Gastrocnemius medialis (tissue), 4 donors: ENCODE measurements around the gene NIPBL. TPM values are rescaled to one million over a fixed set of nuclear protein-coding genes. Genes with fewer than 3 reads are reported as not detected.
"Not testable (repeated sequence)": the region's sequence is repeated elsewhere in the genome, so short reads cannot be mapped to it uniquely, and the experiment has no call there.

Source experiments
- ATAC-seq, 2 donors: fragments of 150-250 bp; one replicate each; pipeline ENCODE4 v1.9.1; 2016
- DNase-seq, 2 donors: peaks; one replicate each; pipeline ENCODE4 v3.0.0-alpha.2; 2019
- H3K27ac ChIP-seq, 4 donors: fragments of 200-600 bp; sonication (generic); 1 replicate in 1 of 4; 2 replicates in 3 of 4; pipeline ENCODE4 v1.5.1; 2016 to 2018; ENCODE audit warnings: mild to moderate bottlenecking in 2 of 4, moderate library complexity in 1 of 4
- H3K27me3 ChIP-seq, 3 donors: fragments of 200-600 bp; sonication (generic) in 2 of 3; 1 replicate in 1 of 3; 2 replicates in 2 of 3; pipeline versions ENCODE4 v1.5.1 to v1.6.0; 2016 to 2019; ENCODE audit warnings: mild to moderate bottlenecking in 1 of 3, moderate library complexity in 1 of 3
- H3K36me3 ChIP-seq, 2 donors: fragments of 200-600 bp; sonication (generic) in 1 of 2; one replicate each; pipeline ENCODE4 v1.5.1; 2017 to 2018
- H3K4me1 ChIP-seq, 2 donors: fragments of 200-600 bp; sonication (generic) in 1 of 2; one replicate each; pipeline ENCODE4 v1.5.1; 2016 to 2017; ENCODE audit warnings: mild to moderate bottlenecking in 2 of 2
- H3K4me3 ChIP-seq, 4 donors: fragments of 200-600 bp; sonication (generic) in 3 of 4; 1 replicate in 1 of 4; 2 replicates in 3 of 4; pipeline ENCODE4 v1.5.1; 2016 to 2019; ENCODE audit warnings: mild to moderate bottlenecking in 2 of 4
- H3K9me3 ChIP-seq, 3 donors: fragments of 200-600 bp; sonication (generic) in 2 of 3; 1 replicate in 1 of 3; 2 replicates in 2 of 3; pipeline ENCODE4 v1.5.1; 2016 to 2019
- CTCF ChIP-seq, 5 experiments: fragments of 450-650 bp in 3 of 5; fragments of 200-600 bp in 2 of 5; sonication (generic) in 2 of 5; IDR thresholded peaks in 4 of 5; conservative IDR thresholded peaks in 1 of 5; 1 replicate in 4 of 5; 2 replicates in 1 of 5; pipeline ENCODE4 v1.5.1; 2016 to 2019; ENCODE audit warnings: antibody characterized with exemption in 5 of 5, mild to moderate bottlenecking in 3 of 5, moderate library complexity in 3 of 5
- POLR2A ChIP-seq, 2 donors: fragments of 450-650 bp; IDR thresholded peaks; one replicate each; pipeline ENCODE4 v1.6.1; 2017; ENCODE audit warnings: antibody characterized with exemption in 2 of 2, mild to moderate bottlenecking in 2 of 2, moderate library complexity in 2 of 2
- in situ Hi-C, 4 donors: fragments of 200-750 bp; cut with MboI; loops; one replicate each; pipeline versions ENCODE4 v1.15.0 to v1.8.0; 2017; ENCODE audit warnings: low sequenced_read_pairs in 4 of 4
- intact Hi-C: fragments of 100-400 bp; cut with DNase I; formaldehyde crosslinking; loops from one replicate; pipeline ENCODE4 v1.15.1; 2023; ENCODE audit warnings: low total_unique reads
- total RNA-seq, 4 donors: library from RNA; depleted of rRNA; stranded (reverse); fragments of >200 nt; gene quantifications; one replicate each; pipeline versions ENCODE4 v1.1.0 to v1.2.3, GENCODE V29; 2016

Gene NIPBL
- total RNA-seq, 4 donors from 2014 or later, result 15.0 to 49.6 (median 32.7) TPM

DNA sequence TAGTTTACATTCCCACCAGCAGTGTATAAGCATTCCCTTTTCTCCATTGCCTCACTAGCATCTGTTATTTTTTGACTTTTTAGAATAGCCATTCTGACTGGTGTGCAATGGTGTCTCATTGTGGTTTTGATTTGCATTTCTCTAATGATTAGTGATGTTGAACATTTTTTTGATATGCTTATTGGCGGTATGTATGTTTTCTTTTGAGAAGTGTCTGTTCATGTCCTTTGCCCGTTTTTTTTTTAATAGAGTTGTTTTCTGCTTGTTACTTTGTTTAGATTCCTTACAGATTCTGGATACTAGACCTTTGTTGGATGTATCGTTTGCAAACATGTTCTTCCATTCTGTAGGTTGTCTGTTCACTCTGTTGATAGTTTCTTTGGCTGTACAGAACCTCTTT, 25.3 kb downstream of the NIPBL start:
- Histone ChIP-seq H3K4me1 (peaks cover 48 to 56% of the 10 kb centered on the region in 2 donors), H3K27me3 (no peaks in the 10 kb centered on the region), H3K27ac (no peak overlapping the region), H3K9me3 (no peaks in the 10 kb centered on the region), H3K4me3 (no peak overlapping the region), H3K36me3 (no peaks in the 10 kb centered on the region)
- intact Hi-C loops, result no loop called here
- TF ChIP-seq CTCF (IDR thresholded peaks at IDR 0.05 in 4 of 5, conservative IDR thresholded peaks at IDR 0.05 in 1 of 5) (no peak), POLR2A (IDR thresholded peaks at IDR 0.05) (no peak)
- no peak for ATAC-seq
- DNase-seq, result no peak
- in situ Hi-C loops, result no loop called here

GRCh38 chr5:36902353-36902752, 25.8 kb downstream of the NIPBL start:
- Histone ChIP-seq H3K4me1 (peaks cover 49 to 56% of the 10 kb centered on the region in 2 donors), H3K4me3 (no peak overlapping the region), H3K27ac (no peak overlapping the region), H3K36me3 (no peaks in the 10 kb centered on the region), H3K9me3 (no peaks in the 10 kb centered on the region), H3K27me3 (no peaks in the 10 kb centered on the region)
- DNase-seq, result no peak
- intact Hi-C loops (no loop called here), in situ Hi-C loops (no loop called here)
- no peak for ATAC-seq
- TF ChIP-seq POLR2A (IDR thresholded peaks at IDR 0.05) (no peak), CTCF (IDR thresholded peaks at IDR 0.05 in 4 of 5, conservative IDR thresholded peaks at IDR 0.05 in 1 of 5) (no peak)

DNA sequence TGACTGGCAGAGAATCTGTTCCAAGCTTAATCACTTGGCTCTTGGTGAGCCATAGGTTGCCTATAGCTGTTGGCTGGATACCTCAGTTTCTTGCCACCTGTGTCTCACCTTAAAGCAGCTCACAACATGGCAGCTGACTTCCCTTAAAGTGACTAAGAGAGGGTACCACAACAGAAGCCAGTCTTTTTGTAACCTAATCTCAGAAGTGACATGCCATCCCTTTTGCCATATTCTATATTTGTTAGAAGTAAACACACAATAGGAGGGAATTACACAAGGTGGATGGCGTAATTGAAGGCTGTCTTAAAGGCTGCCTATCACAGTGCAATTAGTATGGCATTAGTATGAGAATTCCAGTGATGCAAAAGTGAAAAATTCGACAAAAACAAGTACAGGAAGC, 28.1 kb downstream of the NIPBL start:
- Histone ChIP-seq H3K4me1 (peaks cover 44 to 46% of the 10 kb centered on the region in 2 donors), H3K4me3 (no peak overlapping the region), H3K36me3 (no peaks in the 10 kb centered on the region), H3K27ac (peak overlapping the region in 1 of 4 donors; percentile 24), H3K27me3 (no peaks in the 10 kb centered on the region), H3K9me3 (no peaks in the 10 kb centered on the region)
- in situ Hi-C loops (no loop called here), intact Hi-C loops (no loop called here)
- DNase-seq (no peak), ATAC-seq (peak; percentile 69 to 73)
- TF ChIP-seq CTCF (IDR thresholded peaks at IDR 0.05 in 4 of 5, conservative IDR thresholded peaks at IDR 0.05 in 1 of 5), result no peak
- TF ChIP-seq POLR2A (IDR thresholded peaks at IDR 0.05), result no peak

DNA sequence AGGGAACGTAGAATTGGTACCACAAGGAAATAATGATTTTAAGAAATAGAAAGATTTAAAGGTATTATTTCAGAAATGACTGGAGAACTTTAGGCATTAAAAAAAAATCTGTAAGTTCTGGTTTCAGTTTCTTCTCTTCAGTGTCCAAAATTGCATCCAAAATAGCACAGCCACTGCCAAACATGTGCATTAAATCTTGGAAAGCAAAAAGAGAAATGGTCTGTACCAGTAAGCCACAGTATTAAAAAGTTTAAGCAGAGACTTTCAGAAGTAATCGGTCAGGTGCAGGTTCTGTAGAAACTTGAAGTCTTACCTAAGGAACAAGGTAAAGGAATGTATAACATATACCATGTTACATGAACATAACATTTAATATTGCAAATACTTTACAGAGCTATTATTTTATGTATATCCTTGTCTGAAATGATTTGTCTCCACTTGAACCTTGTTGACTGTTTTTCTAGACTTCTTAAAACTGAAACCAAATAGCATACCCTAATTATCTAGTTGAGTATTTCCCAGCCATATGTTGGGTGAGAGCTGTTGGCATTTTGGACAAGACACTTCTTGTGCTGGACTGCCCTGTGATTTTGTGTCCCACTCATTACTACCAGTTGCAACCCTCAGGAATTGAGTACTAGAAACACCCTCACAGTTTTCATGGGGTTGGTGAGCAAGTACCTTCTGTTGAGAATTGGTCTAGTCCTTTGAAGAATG, 32.1 kb downstream of the NIPBL start:
- Histone ChIP-seq H3K36me3 (no peaks in the 10 kb centered on the region), H3K4me3 (no peak overlapping the region), H3K27me3 (no peaks in the 10 kb centered on the region), H3K4me1 (peaks cover 31 to 43% of the 10 kb centered on the region in 2 donors), H3K27ac (no peak overlapping the region), H3K9me3 (no peaks in the 10 kb centered on the region)
- DNase-seq, result no peak
- no peak for TF ChIP-seq POLR2A (IDR thresholded peaks at IDR 0.05)
- no peak for TF ChIP-seq CTCF (IDR thresholded peaks at IDR 0.05 in 4 of 5, conservative IDR thresholded peaks at IDR 0.05 in 1 of 5)
- intact Hi-C loops, result no loop called here
- no peak for ATAC-seq
- in situ Hi-C loops, result no loop called here

- DNase-seq (no peak), ATAC-seq (no peak)
- Histone ChIP-seq H3K27me3 (no peaks in the 10 kb centered on the region), H3K4me3 (no peak overlapping the region), H3K4me1 (peaks cover 24% of the 10 kb centered on the region in 2 donors), H3K9me3 (no peaks in the 10 kb centered on the region), H3K36me3 (no peaks in the 10 kb centered on the region), H3K27ac (no peak overlapping the region)
- in situ Hi-C loops, result no loop called here
- TF ChIP-seq CTCF (IDR thresholded peaks at IDR 0.05 in 4 of 5, conservative IDR thresholded peaks at IDR 0.05 in 1 of 5) (no peak), POLR2A (IDR thresholded peaks at IDR 0.05) (no peak)
- intact Hi-C loops, result no loop called here
Measured at GRCh38 chr5:36915653-36916052, 39.1 kb downstream of the NIPBL start.

DNA sequence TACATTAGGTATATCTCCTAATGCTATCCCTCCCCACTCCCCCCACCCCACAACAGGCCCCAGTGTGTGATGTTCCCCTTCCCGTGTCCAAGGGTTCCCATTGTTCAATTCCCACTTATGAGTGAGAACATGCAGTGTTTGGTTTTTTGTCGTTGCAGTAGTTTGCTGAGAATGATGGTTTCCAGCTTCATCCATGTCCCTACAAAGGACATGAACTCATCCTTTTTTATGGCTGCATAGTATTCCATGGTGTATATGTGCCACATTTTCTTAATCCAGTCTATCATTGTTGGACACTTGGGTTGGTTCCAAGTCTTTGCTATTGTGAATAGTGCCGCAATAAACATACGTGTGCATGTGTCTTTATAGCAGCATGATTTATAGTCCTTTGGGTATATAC, 40.0 kb downstream of the NIPBL start:
- H3K27me3 ChIP-seq, intact Hi-C loops, H3K9me3 ChIP-seq, H3K36me3 ChIP-seq, H3K27ac ChIP-seq, ATAC-seq, H3K4me3 ChIP-seq, DNase-seq, in situ Hi-C loops: not testable (repeated sequence)
- H3K4me1 ChIP-seq, result peaks cover 28 to 30% of the 10 kb centered on the region in 2 donors

GRCh38 chr5:36917358-36917757, 40.8 kb downstream of the NIPBL start:
- H3K27me3 ChIP-seq, intact Hi-C loops, H3K36me3 ChIP-seq, in situ Hi-C loops, H3K27ac ChIP-seq, DNase-seq, ATAC-seq, H3K4me3 ChIP-seq, H3K9me3 ChIP-seq: not testable (repeated sequence)
- peaks cover 28 to 30% of the 10 kb centered on the region in 2 donors for H3K4me1 ChIP-seq
